Heart right ventricle (tissue), 16 donors: ENCODE data around the gene LINC01488. TPM values are rescaled to one million over a fixed set of nuclear protein-coding genes. Genes with fewer than 3 reads are reported as not detected.

Source experiments
- ATAC-seq, 8 donors: fragments of 200-7000 bp; cut with Tn5 transposase; one replicate each; pipeline ENCODE4 v1.9.1; 2020; ENCODE audit warnings: mild to moderate bottlenecking in 8 of 8, moderate library complexity in 8 of 8, moderate number of reproducible peaks in 1 of 8
- DNase-seq, 2 donors: peaks; one replicate each; pipeline ENCODE4 v3.0.0-alpha.2; 2020
- H3K27ac ChIP-seq, 10 donors: fragments of 200-600 bp; sonication (generic) in 2 of 10; one replicate each; pipeline versions ENCODE4 v1.5.0 to v1.8.0; 2020 to 2022; ENCODE audit warnings: mild to moderate bottlenecking in 3 of 10
- H3K27me3 ChIP-seq, 7 donors: fragments of 200-600 bp; one replicate each; pipeline ENCODE4 v1.8.0; 2021 to 2022; ENCODE audit warnings: mild to moderate bottlenecking in 2 of 7
- H3K36me3 ChIP-seq, 9 donors: fragments of 200-600 bp; sonication (generic) in 1 of 9; one replicate each; pipeline versions ENCODE4 v1.5.0 to v1.8.0; 2020 to 2022; ENCODE audit warnings: mild to moderate bottlenecking in 2 of 9
- H3K4me1 ChIP-seq, 9 donors: fragments of 200-600 bp; sonication (generic) in 1 of 9; one replicate each; pipeline versions ENCODE4 v1.5.0 to v1.8.0; 2020 to 2022; ENCODE audit warnings: mild to moderate bottlenecking in 4 of 9
- H3K4me3 ChIP-seq, 10 donors: fragments of 200-600 bp; sonication (generic) in 2 of 10; one replicate each; pipeline versions ENCODE4 v1.5.0 to v1.8.0; 2020 to 2022; ENCODE audit warnings: mild to moderate bottlenecking in 7 of 10, moderate library complexity in 2 of 10
- H3K9me3 ChIP-seq, 11 donors: fragments of 200-600 bp in 10 of 11; sonication (generic) in 2 of 11; one replicate each; pipeline versions ENCODE4 v1.5.0 to v1.8.0; 2013 to 2022; ENCODE audit warnings: mild to moderate bottlenecking in 2 of 11, control low read depth in 1 of 11, moderate library complexity in 1 of 11
- WGBS, 2 donors: extraction: QIAGEN DNeasy Blood & Tissue Kit; methylation state at CpG; one replicate each; pipeline ENCODE4 v1.1.7; 2013; ENCODE audit warnings: inconsistent platforms in 1 of 2; 5-methylcytosine and 5-hydroxymethylcytosine counted together
- intact Hi-C, 10 donors: fragments of 100-400 bp; cut with DNase I; formaldehyde crosslinking; loops; one replicate each; pipeline versions ENCODE4 v1.11.1 to v1.14.2; 2022
- polyA plus RNA-seq, 2 donors: library from polyadenylated mRNA; stranded (reverse); fragments of 200-250 nt; gene quantifications; one replicate each; pipeline ENCODE4 v1.2.3, GENCODE V29; 2013
- total RNA-seq, 10 donors: library from RNA; stranded (reverse); fragmentation: NEBNext Ultra II Directional in 3 of 10; extraction: Animal tissue kit (Norgen Biotek cat#: 25700) in 3 of 10; gene quantifications; one replicate each; pipeline versions ENCODE4 v1.2.1 to v1.2.4, GENCODE V29; 2021 to 2023
- TF ChIP-seq, protein P1 (sequence below), 9 donors: fragments of 200-600 bp; sonication (generic) in 2 of 9; IDR thresholded peaks; one replicate each; pipeline versions ENCODE4 v1.5.0 to v1.8.0; 2021 to 2022; ENCODE audit warnings: antibody characterized with exemption in 9 of 9, mild to moderate bottlenecking in 5 of 9, moderate library complexity in 1 of 9
- donor health status: Arrhythmogenic right ventricular cardiomyopathy.
- donor health status: ischemic (EF 13 %, LVEDD 7.1; RV severe dilation, severe dysfunction).
- donor health status: healthy with polysubstance abuse.
- donor health status: DM: no; HTN: yes; CAD: no.
- donor health status: DM: no; HTN: no; CAD: no.
- donor health status: ischemic (EF 25% LVEDD 6.9; RV normal size, moderate dysfunction).
- donor health status: ischemic (EF 25% LVEDD 5.7; RV mildly dilated, moderate dysfunction).
- donor health status: healthy.
- donor health status: DM: yes; HTN: yes; CAD: no.
- donor health status: Ischemic cardiomyopathy.
- donor health status: ischemic (EF 35%, LVEDD 5.7; RV mildly dilated, moderate dysfunction).
- donor health status: nonischemic (EF 11% LVEDD 7.7; RV severe dilation, severe dysfunction).
- donor health status: DM: yes; HTN: yes; CAD: no.
- donor health status: PGD.
- donor health status: ischemic (EF 29% LVEDD 5.4; RV normal size, mild dysfunction).
- donor health status: nonischemic (EF 23%, LVEDD 6.1; RV moderate dilation, normal function).

The LINC01488 gene
- total and polyA plus RNA-seq, 12 donors: 0.03 to 0.59 (median 0.15) TPM; not detected in 4

- Histone ChIP-seq H3K27ac (no peak overlapping the region), H3K27me3 (no peaks in the 10 kb centered on the region), H3K9me3 (peaks cover 0 to 15% (median 0%) of the 10 kb centered on the region in 11 donors), H3K36me3 (no peaks in the 10 kb centered on the region), H3K4me1 (peaks cover 0 to 8% (median 0%) of the 10 kb centered on the region in 9 donors), H3K4me3 (no peak overlapping the region)
- TF ChIP-seq, protein P1, sequence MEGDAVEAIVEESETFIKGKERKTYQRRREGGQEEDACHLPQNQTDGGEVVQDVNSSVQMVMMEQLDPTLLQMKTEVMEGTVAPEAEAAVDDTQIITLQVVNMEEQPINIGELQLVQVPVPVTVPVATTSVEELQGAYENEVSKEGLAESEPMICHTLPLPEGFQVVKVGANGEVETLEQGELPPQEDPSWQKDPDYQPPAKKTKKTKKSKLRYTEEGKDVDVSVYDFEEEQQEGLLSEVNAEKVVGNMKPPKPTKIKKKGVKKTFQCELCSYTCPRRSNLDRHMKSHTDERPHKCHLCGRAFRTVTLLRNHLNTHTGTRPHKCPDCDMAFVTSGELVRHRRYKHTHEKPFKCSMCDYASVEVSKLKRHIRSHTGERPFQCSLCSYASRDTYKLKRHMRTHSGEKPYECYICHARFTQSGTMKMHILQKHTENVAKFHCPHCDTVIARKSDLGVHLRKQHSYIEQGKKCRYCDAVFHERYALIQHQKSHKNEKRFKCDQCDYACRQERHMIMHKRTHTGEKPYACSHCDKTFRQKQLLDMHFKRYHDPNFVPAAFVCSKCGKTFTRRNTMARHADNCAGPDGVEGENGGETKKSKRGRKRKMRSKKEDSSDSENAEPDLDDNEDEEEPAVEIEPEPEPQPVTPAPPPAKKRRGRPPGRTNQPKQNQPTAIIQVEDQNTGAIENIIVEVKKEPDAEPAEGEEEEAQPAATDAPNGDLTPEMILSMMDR (IDR thresholded peaks at IDR 0.05): no peak
- intact Hi-C loops: no loop called here
- 91 to 94% methylated on average over 11 of the region's 11 CpGs for WGBS, 2 donors
- DNase-seq (no peak), ATAC-seq (no peak)
Observed at GRCh38 chr11:69513196-69513595, 31.7 kb downstream of the LINC01488 start.

DNA sequence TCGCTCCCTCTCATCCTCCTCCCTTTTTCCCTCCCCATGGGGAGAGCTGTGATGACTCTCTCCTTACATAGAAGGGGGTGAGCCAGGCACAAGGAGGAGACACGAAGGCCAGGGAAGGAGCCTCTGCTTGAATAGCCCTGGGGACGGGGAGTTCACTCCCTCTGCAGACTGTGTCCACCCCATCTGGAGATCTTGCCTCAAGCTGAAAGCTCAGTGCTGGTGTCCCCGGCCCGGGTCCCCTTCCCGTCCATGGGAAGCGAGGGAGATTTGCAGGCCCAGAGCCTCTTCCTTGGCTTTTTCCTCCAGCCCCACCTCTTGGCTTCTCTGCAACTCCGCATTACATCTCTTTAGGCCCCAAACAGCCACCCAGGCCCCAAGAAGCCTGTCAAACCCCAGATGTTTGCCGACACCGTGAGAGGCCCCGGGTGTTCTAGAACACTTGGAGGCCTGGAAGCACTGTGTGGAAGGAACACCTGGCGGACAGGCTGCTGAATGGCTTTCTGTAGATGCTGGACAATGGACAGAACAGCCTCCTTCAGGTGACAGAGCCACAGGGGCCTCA is 32.3 kb downstream of the LINC01488 start:
- Histone ChIP-seq H3K4me1 (peaks cover 0 to 8% (median 0%) of the 10 kb centered on the region in 9 donors), H3K36me3 (no peaks in the 10 kb centered on the region), H3K4me3 (no peak overlapping the region), H3K27ac (no peak overlapping the region), H3K27me3 (no peaks in the 10 kb centered on the region), H3K9me3 (peaks cover 0 to 20% (median 0%) of the 10 kb centered on the region in 11 donors)
- WGBS, 2 donors: 88 to 97% methylated on average over 12 of the region's 12 CpGs
- intact Hi-C loops: no loop called here
- DNase-seq: no peak
- TF ChIP-seq, protein P1 (IDR thresholded peaks at IDR 0.05): no peak
- no peak for ATAC-seq

DNA sequence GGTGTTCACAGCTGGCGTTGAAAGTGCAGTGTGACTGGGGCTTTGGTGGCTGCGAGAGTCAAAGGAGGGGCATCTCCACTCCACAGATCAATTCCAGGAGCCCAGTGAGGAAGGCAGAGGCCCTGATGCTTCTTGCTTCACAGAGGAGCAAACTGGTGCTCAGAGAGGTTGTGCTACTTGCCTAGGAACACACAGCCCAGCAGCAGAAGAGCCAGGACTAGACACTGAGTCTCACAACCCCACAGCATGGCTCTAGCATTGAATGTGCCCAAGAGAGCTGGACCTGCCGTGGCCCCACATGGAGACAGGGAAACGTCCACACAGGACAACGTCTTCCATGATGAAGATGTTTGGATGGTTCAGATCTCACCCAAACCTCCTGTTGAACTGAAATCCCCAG is 33.3 kb downstream of the LINC01488 start:
- 95 to 97% methylated on average over 5 of the region's 5 CpGs for WGBS, 2 donors
- intact Hi-C loops: no loop called here
- Histone ChIP-seq H3K27me3 (no peaks in the 10 kb centered on the region), H3K4me1 (no peaks in the 10 kb centered on the region), H3K9me3 (peaks cover 0 to 23% (median 0%) of the 10 kb centered on the region in 11 donors), H3K4me3 (no peak overlapping the region), H3K27ac (no peak overlapping the region), H3K36me3 (no peaks in the 10 kb centered on the region)
- TF ChIP-seq, protein P1 (IDR thresholded peaks at IDR 0.05): no peak
- ATAC-seq (no peak), DNase-seq (no peak)

- Histone ChIP-seq H3K27me3 (no peaks in the 10 kb centered on the region), H3K27ac (no peak overlapping the region), H3K9me3 (peaks cover 0 to 23% (median 0%) of the 10 kb centered on the region in 11 donors), H3K4me1 (no peaks in the 10 kb centered on the region), H3K36me3 (no peaks in the 10 kb centered on the region), H3K4me3 (no peak overlapping the region)
- intact Hi-C loops: no loop called here
- ATAC-seq (no peak), DNase-seq (no peak)
- WGBS, 2 donors: 88 to 92% methylated on average over 12 of the region's 12 CpGs
- TF ChIP-seq, protein P1 (IDR thresholded peaks at IDR 0.05): no peak
Observed at GRCh38 chr11:69515271-69516245, 34.1 kb downstream of the LINC01488 start.
